ENCODE data around the gene ST14.

DNA sequence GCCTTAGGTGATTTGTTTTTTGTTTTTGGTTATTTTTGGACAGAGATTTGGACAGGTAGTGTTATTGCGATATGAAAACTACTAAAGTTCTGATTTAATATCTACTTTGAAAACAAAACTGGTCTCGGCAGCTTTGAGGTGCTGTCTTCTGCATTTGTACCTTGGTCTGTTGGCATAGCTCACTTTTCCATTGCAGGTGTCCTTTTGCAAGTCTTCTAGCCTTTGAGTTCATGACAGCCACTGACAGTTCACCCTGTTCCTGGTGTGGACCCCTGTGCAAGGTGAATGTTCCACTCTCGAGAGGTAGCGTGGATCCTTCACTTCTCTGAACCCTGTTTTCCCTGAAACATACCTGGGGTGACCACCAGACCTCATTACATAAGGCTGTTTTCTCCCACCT lies 44.9 kb upstream of the ST14 start:
- TF ChIP-seq, protein P1, sequence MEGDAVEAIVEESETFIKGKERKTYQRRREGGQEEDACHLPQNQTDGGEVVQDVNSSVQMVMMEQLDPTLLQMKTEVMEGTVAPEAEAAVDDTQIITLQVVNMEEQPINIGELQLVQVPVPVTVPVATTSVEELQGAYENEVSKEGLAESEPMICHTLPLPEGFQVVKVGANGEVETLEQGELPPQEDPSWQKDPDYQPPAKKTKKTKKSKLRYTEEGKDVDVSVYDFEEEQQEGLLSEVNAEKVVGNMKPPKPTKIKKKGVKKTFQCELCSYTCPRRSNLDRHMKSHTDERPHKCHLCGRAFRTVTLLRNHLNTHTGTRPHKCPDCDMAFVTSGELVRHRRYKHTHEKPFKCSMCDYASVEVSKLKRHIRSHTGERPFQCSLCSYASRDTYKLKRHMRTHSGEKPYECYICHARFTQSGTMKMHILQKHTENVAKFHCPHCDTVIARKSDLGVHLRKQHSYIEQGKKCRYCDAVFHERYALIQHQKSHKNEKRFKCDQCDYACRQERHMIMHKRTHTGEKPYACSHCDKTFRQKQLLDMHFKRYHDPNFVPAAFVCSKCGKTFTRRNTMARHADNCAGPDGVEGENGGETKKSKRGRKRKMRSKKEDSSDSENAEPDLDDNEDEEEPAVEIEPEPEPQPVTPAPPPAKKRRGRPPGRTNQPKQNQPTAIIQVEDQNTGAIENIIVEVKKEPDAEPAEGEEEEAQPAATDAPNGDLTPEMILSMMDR (conservative IDR thresholded peaks at IDR 0.05), result 0 out of 2 replicates have a peak, but pooled peaks have one; percentile 4
- no peak for TF ChIP-seq ZFX (IDR thresholded peaks at IDR 0.05)
